Gastroesophageal sphincter (tissue), 4 donors: ENCODE data around the gene SOX6. TPM values are rescaled to one million over a fixed set of nuclear protein-coding genes. Genes with fewer than 3 reads are reported as not detected.

ENCODE experiments used
- ATAC-seq: fragments of 150-250 bp; one replicate; pipeline ENCODE4 v1.9.1; 2016; ENCODE audit warnings: mild to moderate bottlenecking, moderate library complexity
- H3K27ac ChIP-seq, 4 donors: fragments of 200-600 bp; sonication (generic) in 3 of 4; 1 replicate in 3 of 4; 2 replicates in 1 of 4; pipeline ENCODE4 v1.5.1; 2016 to 2019
- H3K27me3 ChIP-seq: fragments of 200-600 bp; sonication (generic); one replicate; pipeline ENCODE4 v1.5.1; 2019
- H3K36me3 ChIP-seq, 2 donors: fragments of 200-600 bp; sonication (generic); one replicate each; pipeline ENCODE4 v1.5.1; 2019; ENCODE audit warnings: control low read depth in 1 of 2
- H3K4me1 ChIP-seq, 3 donors: fragments of 200-600 bp; sonication (generic); 1 replicate in 2 of 3; 2 replicates in 1 of 3; pipeline ENCODE4 v1.5.1; 2016 to 2019; ENCODE audit warnings: control low read depth in 2 of 3
- H3K4me3 ChIP-seq, 2 donors: fragments of 200-600 bp; sonication (generic); one replicate each; pipeline ENCODE4 v1.5.1; 2019; ENCODE audit warnings: mild to moderate bottlenecking in 1 of 2, moderate library complexity in 1 of 2
- H3K9me3 ChIP-seq, 3 donors: fragments of 200-600 bp; sonication (generic); one replicate each; pipeline ENCODE4 v1.5.1; 2017 to 2019; ENCODE audit warnings: control low read depth in 2 of 3
- CTCF ChIP-seq, 4 experiments: fragments of 200-600 bp in 2 of 4; fragments of 450-650 bp in 2 of 4; sonication (generic) in 1 of 4; IDR thresholded peaks; one replicate each; pipeline ENCODE4 v1.5.1; 2017 to 2019; ENCODE audit warnings: antibody characterized with exemption in 4 of 4, mild to moderate bottlenecking in 2 of 4, moderate library complexity in 2 of 4
- EP300 ChIP-seq: sonication (generic); formaldehyde crosslinking; IDR thresholded peaks from one replicate; pipeline ENCODE4 v1.6.1; 2017; ENCODE audit warnings: antibody characterized with exemption, mild to moderate bottlenecking
- POLR2A ChIP-seq, 2 donors: fragments of 450-650 bp; IDR thresholded peaks; one replicate each; pipeline ENCODE4 v1.6.1; 2017; ENCODE audit warnings: antibody characterized with exemption in 2 of 2, mild to moderate bottlenecking in 2 of 2, moderate library complexity in 1 of 2
- POLR2AphosphoS5 ChIP-seq: sonication (generic); formaldehyde crosslinking; IDR thresholded peaks from one replicate; pipeline ENCODE4 v1.6.1; 2017; ENCODE audit warnings: antibody characterized with exemption
- WGBS, 2 donors: methylation state at CpG; one replicate each; pipeline ENCODE4 v1.1.5; 2018; ENCODE audit warnings: low coverage in 1 of 2; 5-methylcytosine and 5-hydroxymethylcytosine counted together
- total RNA-seq, 4 donors: library from RNA; depleted of rRNA; stranded (reverse); fragments of >200 nt; gene quantifications; one replicate each; pipeline ENCODE4 v1.1.0, GENCODE V29; 2016

The SOX6 gene
- total RNA-seq, 4 donors from 2014 or later = 1.2 to 21.9 (median 6.5) TPM

GRCh38 chr11:16167706-16168487, 188.4 kb downstream of the SOX6 start:
- TF ChIP-seq EP300 (no peak), POLR2AphosphoS5 (no peak), POLR2A (IDR thresholded peaks at IDR 0.05) (no peak), CTCF (IDR thresholded peaks at IDR 0.05) (no peak)
- H3K27ac ChIP-seq = no peak overlapping the region
- no peaks in the 10 kb centered on the region for H3K27me3 ChIP-seq
- no peaks in the 10 kb centered on the region for H3K4me1 ChIP-seq
- ATAC-seq = no peak
- no peaks in the 10 kb centered on the region for H3K9me3 ChIP-seq
- H3K4me3 ChIP-seq = no peak overlapping the region
- 71 to 95% methylated on average over 3 of the region's 3 CpGs for WGBS, 2 donors
- no peaks in the 10 kb centered on the region for H3K36me3 ChIP-seq

GRCh38 chr11:16166571-16166970, 189.8 kb downstream of the SOX6 start:
- ATAC-seq = no peak

GRCh38 chr11:16160146-16160545, 196.2 kb downstream of the SOX6 start:
- WGBS, 2 donors = 100% methylated on average over 1 of the region's 1 CpG
- Histone ChIP-seq H3K4me3 (no peak overlapping the region), H3K27ac (no peak overlapping the region), H3K27me3 (no peaks in the 10 kb centered on the region), H3K36me3 (no peaks in the 10 kb centered on the region), H3K4me1 (peaks cover 0 to 5% (median 0%) of the 10 kb centered on the region in 3 donors), H3K9me3 (no peaks in the 10 kb centered on the region)
- TF ChIP-seq EP300 (no peak), POLR2A (IDR thresholded peaks at IDR 0.05) (no peak), POLR2AphosphoS5 (no peak), CTCF (IDR thresholded peaks at IDR 0.05) (no peak)
- ATAC-seq = no peak

More at GRCh38 chr11:16166571-16166970, 189.8 kb downstream of the SOX6 start:
- H3K27me3 ChIP-seq = no peaks in the 10 kb centered on the region
- TF ChIP-seq POLR2AphosphoS5 = no peak
- no peak for TF ChIP-seq POLR2A (IDR thresholded peaks at IDR 0.05)
- no peak for TF ChIP-seq EP300
- TF ChIP-seq CTCF (IDR thresholded peaks at IDR 0.05) = no peak
- WGBS, 2 donors = 36 to 53% methylated on average over 1 of the region's 1 CpG
- peaks cover 0 to 2% (median 0%) of the 10 kb centered on the region in 3 donors for H3K4me1 ChIP-seq
- H3K4me3 ChIP-seq = no peak overlapping the region
- H3K27ac ChIP-seq = no peak overlapping the region
- H3K36me3 ChIP-seq = no peaks in the 10 kb centered on the region
- H3K9me3 ChIP-seq = no peaks in the 10 kb centered on the region

- H3K27ac ChIP-seq = no peak overlapping the region
- peaks cover 0 to 5% (median 0%) of the 10 kb centered on the region in 3 donors for H3K4me1 ChIP-seq
- no peak for ATAC-seq
- no peaks in the 10 kb centered on the region for H3K27me3 ChIP-seq
- H3K36me3 ChIP-seq = no peaks in the 10 kb centered on the region
- no peaks in the 10 kb centered on the region for H3K9me3 ChIP-seq
- TF ChIP-seq POLR2AphosphoS5 (no peak), CTCF (IDR thresholded peaks at IDR 0.05) (no peak), POLR2A (IDR thresholded peaks at IDR 0.05) (no peak), EP300 (no peak)
- no peak overlapping the region for H3K4me3 ChIP-seq
Measured at GRCh38 chr11:16158426-16158994, 197.8 kb downstream of the SOX6 start.

GRCh38 chr11:16157327-16157726, 199.0 kb downstream of the SOX6 start:
- no peak for ATAC-seq
- TF ChIP-seq EP300 = no peak
- TF ChIP-seq CTCF (IDR thresholded peaks at IDR 0.05) = no peak
- no peak for TF ChIP-seq POLR2AphosphoS5
- no peak for TF ChIP-seq POLR2A (IDR thresholded peaks at IDR 0.05)
- Histone ChIP-seq H3K9me3 (no peaks in the 10 kb centered on the region), H3K27me3 (no peaks in the 10 kb centered on the region), H3K4me3 (no peak overlapping the region), H3K27ac (no peak overlapping the region), H3K36me3 (no peaks in the 10 kb centered on the region), H3K4me1 (peaks cover 0 to 5% (median 0%) of the 10 kb centered on the region in 3 donors)
